GM19455 (cell line): Measurements from ENCODE around the gene PKNOX1.
"Not testable (repeated sequence)": the region's sequence is repeated elsewhere in the genome, so short reads cannot be mapped to it uniquely, and the experiment has no call there.

ENCODE experiments used
- ATAC-seq: cut with Tn5 transposase; IDR thresholded peaks from one replicate; pipeline ENCODE4 v1.9.1; 2021; ENCODE audit not compliant: unreplicated experiment

The PKNOX1 gene

DNA sequence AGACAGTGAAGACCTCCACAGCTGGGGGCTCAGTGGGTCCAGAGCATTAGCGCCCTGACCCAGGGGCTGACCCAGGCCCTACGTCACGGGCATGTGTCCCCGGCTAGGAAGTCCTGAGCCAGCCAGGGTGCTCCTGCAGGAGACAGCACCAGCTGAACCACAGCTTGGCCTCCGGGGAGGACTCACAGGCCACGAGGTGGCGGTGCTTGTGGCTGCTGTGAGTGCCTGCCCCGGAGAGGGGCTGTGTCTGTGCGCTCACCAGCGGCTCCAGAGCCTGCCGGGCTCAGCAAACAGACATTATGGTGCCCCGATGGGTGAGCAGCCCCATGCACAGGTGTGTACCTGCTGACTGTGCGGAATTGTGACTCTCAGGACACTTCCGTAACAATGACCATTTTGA lies 70.2 kb downstream of the PKNOX1 start:
- ATAC-seq: not testable (repeated sequence)

DNA sequence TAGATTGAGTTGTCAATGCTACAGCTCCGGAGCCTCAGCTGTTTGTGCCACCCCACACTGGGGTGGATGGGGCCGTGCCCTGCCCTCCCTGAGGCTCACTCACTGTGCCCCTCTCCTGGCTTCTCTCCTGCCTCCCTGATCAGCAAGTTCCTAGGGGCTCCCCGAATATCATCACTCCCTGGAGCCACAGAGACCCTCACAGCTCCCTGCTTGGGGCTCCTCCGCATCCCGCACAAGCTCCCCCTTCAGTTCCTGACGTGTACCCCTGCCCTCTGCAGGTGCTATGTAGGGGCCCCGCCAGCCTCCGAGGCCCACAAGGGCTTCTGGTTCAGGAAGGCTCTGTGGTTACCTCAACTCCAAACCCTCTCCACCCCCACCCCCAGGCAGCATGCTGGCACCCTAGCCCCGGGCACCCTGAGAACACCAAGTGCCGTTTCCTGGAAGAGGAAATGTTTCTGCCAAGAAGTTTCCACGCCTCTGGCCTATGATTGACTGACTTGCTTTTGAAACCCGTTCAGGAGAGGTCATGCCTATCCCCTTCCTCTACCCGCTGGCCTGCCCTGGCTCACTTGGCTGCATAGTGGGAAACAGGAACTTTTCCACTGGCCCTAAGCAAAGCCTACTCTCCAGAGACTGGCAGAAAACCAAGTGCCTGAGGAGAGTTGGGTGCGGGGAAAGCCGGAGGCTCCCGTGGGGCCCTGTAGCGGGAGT lies 71.0 kb downstream of the PKNOX1 start:
- not testable (repeated sequence) for ATAC-seq

DNA sequence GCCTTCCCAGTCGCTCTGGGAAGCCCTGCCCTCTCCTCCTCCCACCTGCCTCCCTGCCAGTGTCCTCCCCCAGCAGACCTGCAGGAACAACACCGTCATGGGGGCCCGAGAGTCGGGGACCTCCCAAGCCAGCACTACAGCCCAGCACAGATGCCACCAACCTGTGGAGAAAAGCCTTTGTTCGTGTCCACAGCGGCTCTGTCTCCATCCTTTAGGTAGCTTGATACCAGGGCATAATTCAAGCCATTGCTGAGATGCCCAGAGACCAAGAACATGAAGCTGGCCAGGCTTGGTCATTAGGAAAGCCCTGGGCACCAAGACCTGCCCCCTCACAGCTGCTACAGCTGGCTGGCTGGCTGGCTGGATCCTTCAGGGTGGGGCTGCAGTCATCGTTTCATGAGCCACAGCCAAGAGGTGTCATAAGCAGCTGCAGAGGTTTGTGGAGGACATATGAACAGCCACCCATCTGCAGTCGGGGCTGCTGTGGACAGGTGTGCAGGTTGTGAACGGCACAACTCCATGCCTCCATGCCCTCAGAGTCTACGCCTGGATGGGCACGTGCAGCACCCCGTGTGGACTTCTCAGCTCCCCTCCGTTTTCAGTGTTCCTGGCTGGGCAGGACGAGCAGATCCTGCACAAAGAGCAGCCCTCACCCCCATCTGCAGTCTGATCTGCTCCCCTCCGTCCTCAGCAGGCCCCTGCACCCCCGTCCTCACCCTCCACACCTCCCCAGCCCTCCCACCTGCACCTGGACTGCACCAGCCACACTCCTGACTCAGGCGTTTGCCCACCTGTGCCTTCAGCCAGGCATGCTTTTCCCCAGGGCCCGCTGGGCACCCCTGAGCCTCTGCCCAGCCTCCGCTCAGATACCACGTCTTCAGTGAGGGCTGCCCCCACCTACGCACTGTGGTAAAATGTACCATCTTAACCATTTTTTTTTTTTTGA lies 71.8 kb downstream of the PKNOX1 start:
- ATAC-seq: not testable (repeated sequence)

DNA sequence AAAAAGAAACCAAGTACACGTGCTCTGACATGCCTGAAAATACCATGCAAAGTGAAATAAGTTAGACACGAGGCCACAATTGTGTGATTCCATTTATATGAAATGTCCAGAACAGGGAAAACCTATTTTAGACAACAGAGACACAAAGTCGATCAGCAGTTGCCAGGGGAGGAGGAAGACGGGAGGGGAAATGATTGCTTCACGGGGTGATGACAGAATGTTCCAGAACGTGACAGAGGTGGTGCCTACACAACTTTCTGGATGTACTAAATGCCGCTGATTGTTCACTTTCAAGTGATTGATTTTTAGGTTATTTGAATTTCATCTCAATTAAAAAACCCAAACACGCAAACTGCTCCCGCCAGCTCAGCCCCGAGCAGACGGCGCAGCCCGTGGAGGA lies 78.8 kb downstream of the PKNOX1 start:
- ATAC-seq: not testable (repeated sequence)

DNA sequence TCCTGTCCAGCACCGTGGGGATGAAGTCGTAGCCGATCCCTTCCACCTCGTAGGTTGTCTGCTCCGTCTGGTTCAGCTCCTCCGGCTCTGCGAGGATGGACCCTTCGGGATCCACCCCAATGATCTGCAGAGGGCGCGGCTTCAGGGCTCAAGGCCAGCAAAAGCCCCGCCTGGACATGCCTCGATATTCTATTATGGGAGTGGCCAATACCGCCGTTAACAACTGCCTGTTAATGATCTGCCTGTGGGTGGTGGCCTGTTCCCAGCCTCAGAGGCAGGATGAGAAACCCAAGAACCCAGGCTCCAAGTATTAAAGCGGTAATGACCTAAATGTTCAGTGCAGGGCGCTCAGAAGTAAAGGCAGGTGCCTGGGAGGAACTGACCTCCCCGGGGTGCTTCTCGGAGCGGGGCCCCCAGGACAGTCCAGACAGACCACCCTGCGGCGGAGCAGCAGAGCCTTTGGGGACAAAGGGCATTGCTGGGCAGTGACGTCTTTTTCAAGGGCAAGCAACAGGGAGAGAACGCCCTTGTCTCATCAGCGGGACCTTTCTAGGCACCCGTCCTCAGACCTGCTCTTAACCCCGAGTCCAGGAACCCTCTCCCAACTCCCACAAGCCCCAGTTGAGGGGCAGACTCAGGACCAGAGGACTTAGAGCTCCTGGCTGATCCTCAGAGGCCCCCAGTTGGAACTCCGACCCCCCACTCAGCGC lies 88.7 kb downstream of the PKNOX1 start:
- ATAC-seq: not testable (repeated sequence)

DNA sequence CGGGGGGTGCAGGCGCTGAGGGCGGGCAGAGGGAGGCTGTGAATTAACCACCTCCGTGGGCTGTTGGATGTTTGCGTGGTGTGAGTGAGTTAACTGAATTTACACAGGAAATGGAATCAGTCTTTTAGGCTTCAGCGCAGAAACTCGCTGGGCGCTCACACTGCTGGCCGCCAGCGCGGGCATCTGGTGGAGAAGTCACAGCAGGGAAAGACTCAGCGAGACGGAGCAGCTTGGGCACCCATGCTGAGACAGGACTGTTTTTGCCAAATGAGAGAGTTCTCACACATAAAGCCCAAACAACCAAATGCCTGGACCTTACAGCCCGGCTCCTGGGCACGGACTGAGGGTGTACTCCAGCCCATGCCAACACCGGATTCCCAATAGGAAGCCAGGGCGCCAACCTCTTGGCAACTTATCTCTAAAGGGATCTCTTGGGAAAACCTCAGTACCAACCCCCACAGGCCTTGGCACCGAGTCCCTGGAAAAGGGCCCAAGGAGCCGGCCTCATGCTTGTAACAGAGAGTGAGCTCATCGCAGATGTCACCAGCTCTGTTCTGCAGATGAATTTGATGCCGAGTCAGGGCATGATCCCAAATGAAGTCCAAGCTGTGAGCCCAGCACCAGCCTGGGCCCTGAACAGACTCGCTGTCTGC lies 90.0 kb downstream of the PKNOX1 start:
- not testable (repeated sequence) for ATAC-seq

DNA sequence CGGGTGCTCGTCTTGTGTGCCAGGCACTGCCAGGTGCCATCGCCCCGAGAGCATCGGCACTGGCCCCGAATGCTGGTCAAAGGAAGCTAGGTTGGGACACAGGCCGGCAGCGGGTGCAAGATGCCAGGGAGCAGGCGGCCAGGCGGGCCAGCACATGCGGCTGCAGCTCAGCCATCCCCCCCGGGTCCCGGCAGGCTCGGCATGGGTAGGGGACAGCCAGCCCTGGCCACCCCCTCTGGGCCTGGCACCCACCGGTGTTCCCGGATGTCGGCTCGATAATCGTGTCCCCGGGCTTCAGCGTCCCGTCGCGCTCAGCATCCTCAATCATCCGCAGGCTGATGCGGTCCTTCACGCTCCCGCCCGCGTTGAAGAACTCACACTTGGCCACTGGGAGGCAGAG lies 91.6 kb downstream of the PKNOX1 start:
- not testable (repeated sequence) for ATAC-seq

DNA sequence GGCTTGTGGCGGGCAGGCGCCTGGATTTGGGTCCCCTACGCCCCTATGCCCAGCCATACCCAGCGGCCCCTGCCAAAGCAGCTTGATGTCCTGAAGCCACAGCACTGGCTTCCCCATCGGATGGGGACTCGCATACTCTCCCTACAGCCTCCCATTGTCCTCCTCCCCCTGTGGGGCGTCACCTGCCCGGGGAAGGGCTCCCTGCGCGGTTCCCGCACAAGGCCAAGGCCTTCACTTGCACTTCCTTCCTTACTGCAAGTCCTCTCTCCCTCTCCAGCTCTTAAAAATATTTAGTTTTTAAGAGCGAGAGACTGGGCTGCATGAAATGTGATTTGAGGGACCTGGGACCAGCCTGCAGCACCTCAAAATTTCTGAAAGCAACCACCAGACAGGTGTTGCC lies 92.3 kb downstream of the PKNOX1 start:
- ATAC-seq: not testable (repeated sequence)

DNA sequence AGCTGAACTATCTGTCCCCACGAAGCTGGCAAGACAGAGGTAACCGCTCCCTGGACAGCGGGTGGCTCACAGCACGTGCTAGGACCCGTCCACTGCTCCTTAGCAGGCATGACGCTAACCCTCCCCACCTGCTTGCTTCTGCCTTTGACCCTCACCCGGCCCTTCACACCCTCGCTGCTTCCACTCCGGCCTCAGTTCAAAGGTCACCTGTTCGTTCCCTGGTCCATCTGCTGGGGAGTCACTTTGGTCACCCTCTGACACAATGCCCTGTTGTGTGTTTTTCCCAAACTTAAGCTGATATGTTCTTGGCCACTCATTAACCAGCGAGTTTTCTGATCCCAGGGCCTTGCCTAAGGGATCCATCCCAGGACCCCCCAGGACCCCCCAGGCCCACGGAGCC lies 93.7 kb downstream of the PKNOX1 start:
- not testable (repeated sequence) for ATAC-seq

DNA sequence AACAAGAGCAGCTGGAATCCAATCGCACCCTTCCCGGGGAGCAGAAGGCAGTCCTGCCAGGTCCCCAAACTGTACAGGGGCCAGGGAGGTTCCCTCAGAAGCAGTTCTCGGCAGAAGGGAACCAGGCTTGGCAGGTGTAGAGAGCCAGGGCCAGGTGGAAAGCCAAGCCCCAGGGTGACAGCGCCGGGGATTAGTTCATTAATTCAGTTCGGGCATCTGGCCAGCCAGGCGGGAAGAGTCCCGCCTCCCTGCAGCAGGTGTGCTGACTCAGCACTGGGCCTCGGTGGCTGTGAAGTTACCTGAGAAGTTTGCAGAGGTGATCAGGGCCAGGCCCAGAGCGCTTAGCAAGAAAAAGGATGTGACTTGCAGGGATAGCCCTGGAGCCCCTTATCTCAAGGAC lies 95.3 kb downstream of the PKNOX1 start:
- ATAC-seq: not testable (repeated sequence)

DNA sequence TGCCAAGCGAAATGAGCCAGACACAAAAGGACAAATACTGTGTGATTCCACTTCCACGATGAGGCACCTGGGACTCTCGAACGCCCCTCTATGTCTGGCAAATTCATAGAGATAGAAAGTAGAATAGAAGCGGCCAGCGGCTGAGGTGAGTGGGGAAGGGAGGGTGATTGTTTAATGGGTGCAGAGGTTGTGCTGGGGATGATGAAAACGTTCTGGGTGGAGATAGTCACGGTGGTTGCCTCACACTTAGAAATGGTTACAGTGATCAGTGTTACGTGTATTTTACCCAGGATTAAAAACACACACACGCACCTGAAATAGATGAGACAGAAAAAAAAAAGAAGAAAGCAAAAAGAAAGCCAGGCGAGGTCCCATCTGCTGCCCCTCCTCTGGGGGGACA lies 98.4 kb downstream of the PKNOX1 start:
- ATAC-seq: not testable (repeated sequence)

DNA sequence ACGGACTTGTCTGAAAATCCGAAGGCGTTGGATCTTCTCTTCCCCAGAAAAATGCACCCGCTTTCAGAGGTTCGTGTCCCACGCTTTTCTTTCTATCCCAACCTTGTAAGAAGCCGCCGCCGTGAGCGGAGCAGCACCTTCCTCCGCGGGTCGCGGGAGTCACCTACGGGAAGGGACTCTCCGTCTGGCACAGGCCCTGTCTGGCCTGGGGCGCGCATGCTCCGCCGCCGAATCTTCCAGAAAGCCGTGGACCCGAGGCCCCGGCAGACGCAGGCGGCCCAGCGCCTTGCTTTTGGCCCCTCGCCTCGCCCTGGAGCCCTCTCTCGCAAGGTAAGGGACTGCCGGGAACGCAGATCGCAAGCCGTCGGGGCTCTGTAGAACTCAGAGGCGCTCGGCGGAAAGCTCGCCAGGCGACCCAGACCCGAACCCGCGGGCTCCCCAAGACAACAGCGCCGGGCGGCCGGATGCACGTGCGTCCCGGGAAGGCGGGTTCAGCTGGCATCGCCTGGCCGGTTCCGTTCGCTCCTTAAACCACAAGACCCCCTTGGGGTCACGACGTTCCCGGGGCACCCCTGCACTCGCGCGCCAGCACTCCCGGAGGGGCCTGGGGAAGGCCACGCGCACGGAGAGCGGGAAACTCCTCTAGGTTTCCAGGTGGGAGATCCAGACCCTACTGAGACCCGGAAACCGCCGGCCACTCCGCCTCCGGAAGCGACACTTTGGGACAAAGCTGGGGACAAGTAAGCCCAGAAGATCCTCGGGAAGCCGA lies 100.2 kb downstream of the PKNOX1 start:
- ATAC-seq: not testable (repeated sequence)

DNA sequence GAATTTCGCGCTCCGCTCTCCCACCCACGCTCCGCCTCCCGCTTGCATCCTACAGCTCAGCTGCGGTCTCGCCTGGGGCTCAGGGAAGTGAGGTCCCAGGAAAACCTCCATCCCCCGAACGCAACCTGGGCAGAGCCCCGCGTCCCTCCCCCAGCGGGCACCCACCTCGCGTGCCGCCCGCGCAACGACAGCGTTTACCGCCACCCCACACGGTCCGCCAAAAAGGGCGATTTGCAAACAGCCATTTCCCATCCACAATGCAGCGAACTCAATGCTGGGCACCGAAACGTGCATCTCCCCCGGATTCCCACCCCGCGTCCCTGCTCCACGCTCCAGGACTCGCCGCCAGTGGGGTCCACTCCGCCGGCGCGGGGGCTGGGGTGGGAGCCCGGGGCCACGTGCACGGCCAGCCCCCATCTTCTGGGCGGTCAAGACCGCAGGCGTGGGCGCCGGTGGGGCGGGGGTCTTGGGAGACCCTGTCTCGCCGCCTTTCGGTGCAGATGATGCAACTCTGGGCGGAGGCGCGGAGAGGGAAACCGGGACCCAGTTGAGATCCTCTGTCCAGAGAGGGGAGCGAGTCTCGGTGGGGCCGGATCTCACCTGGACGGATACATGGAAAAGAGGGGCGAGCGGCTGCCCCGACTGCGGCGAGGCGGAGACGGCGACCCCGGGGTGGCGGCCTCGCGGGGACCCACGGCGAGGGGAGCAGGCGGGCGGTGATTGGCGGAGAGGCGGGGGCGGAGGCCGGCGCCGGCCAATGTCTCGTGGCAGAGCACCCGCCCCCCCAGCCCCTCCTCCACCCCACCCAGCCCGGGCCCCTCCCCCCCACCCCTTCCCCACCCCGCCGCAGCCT lies 101.0 kb downstream of the PKNOX1 start, which contains the start of gene CBS:
CBS (minus strand) TSS at position 666 of the 853 bp plus-strand sequence. CDS start 3,642 bp downstream, outside the sequence.
- not testable (repeated sequence) for ATAC-seq

DNA sequence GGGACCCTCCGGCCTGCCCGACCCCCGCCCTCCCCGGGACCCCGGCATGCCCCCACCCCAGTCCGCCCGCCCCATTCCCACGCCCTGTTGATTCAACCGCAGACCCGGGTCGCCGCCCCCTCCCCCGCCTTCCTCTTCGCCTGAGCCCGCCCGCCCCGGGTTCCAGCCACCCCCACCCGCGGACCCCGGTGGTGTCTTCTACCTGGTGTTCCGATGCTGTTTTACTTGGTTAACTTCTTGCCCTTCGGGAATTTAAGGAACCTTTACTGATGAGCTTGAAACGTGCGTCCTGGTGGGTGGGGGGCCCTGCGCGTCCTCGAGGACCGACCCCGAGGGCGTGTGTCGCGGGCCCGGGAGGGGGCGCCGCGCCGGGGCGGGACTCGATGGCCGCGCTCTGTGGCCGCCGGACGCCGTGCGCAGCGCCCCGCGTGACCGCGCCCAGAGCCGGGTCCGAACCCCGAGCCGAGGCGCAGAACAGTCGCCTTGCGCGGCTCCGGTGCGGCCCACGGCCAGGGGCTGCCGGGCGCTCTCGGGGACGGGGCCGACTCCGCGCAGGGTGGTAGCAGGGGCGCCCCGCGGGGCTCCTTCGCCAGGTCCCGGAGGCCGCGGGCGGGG lies 101.8 kb downstream of the PKNOX1 start:
- ATAC-seq: not testable (repeated sequence)

DNA sequence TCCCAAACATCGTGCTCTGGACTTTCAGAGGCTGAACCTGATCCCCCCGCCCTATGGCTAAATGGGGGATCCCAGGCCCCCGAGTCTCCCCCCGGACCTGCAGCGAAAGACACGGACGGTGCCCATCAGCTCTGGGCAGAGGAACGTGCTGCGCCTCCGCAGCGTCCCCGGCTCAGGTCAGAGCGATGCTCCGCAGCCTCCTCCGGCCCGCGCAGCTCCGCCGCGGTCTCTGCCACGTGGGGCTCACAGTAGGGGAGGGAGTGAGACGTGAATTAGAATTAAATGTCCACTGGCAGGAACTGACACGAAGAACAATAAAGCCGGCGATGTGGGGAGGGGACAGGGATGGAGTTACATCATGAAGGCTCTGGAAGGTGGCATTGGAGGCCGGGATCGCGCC lies 102.3 kb downstream of the PKNOX1 start:
- ATAC-seq: not testable (repeated sequence)

DNA sequence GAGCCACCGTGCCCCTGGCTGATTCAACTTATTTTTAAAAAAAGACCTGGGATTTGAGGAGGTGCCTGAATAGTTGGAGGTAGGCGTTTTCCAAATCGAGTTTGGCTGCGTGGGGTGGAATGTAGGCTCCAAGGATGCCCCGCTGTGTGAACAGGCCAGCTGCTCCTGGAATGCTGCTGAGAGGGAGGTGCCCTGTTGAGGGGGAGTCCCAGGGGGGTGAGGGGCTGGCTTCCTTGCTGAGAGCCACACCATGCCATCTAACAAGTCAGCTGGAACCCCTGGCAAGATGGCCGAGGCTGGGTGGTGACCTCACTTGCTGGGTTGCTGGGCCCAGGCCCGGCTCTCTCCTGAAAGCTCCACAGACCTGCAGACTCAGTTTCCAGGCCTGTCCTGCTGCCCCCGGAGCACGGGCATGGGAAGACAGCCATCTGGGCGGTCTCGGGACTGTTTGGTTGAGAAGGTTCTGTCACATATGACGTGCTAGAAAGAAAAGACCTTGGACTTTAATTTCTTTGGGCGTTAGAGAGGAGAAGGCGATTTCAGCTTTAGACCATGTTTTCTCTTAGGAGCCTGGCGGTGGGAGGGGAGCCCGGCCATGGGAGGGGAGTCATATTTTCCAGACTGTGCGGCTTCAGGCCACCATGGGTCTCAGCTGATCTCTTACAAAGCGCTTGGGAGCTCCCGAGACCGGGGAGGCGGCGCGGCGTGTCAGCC lies 108.4 kb downstream of the PKNOX1 start:
- not testable (repeated sequence) for ATAC-seq
